Endodermal cell (in vitro differentiated cells): ENCODE data around the gene NPY. TPM values are rescaled to one million over a fixed set of nuclear protein-coding genes. Genes with fewer than 3 reads are reported as not detected.

Experiments
- DNase-seq: peaks from one replicate; pipeline ENCODE4 v3.0.0-alpha.2; 2017
- H3K27ac ChIP-seq: 2 replicates; pipeline ENCODE4 v1.5.1; 2013; ENCODE audit warnings: mild to moderate bottlenecking, low read depth, low read length, moderate library complexity
- H3K27me3 ChIP-seq: 2 replicates; pipeline ENCODE4 v1.6.1; 2013; ENCODE audit warnings: mild to moderate bottlenecking, low read length, moderate library complexity; ENCODE audit not compliant: insufficient read depth, control insufficient read depth, poor library complexity, severe bottlenecking
- H3K36me3 ChIP-seq: 2 replicates; pipeline ENCODE4 v1.7.0; 2013; ENCODE audit warnings: mild to moderate bottlenecking, low read length, moderate library complexity; ENCODE audit not compliant: control insufficient read depth, insufficient read depth
- H3K4me1 ChIP-seq: one replicate; pipeline ENCODE4 v1.7.0; 2013; ENCODE audit warnings: low read length; ENCODE audit not compliant: control insufficient read depth, insufficient read depth
- H3K4me3 ChIP-seq: 2 replicates; pipeline ENCODE4 v1.5.1; 2013; ENCODE audit warnings: mild to moderate bottlenecking, low read length, moderate library complexity
- H3K9ac ChIP-seq: 2 replicates; pipeline ENCODE4 v1.6.1; 2013; ENCODE audit warnings: mild to moderate bottlenecking, low read length, moderate library complexity; ENCODE audit not compliant: poor library complexity, severe bottlenecking; ENCODE audit errors: extremely low read depth
- H3K9me3 ChIP-seq: 2 replicates; pipeline ENCODE4 v1.6.1; 2013; ENCODE audit warnings: mild to moderate bottlenecking, low read length, moderate library complexity; ENCODE audit not compliant: control insufficient read depth
- H3K27ac Mint-ChIP-seq: 2 replicates; pipeline ENCODE4 v1.8.0; 2020; ENCODE audit warnings: mixed read lengths
- H3K27me3 Mint-ChIP-seq: 2 replicates; pipeline ENCODE4 v1.8.0; 2021; ENCODE audit warnings: mild to moderate bottlenecking, mixed read lengths; ENCODE audit not compliant: insufficient read depth
- H3K36me3 Mint-ChIP-seq: 2 replicates; pipeline ENCODE4 v1.8.0; 2020; ENCODE audit warnings: low read depth, mixed read lengths
- H3K4me1 Mint-ChIP-seq: 2 replicates; pipeline ENCODE4 v1.8.0; 2020; ENCODE audit warnings: mixed read lengths
- H3K4me3 Mint-ChIP-seq: 2 replicates; pipeline ENCODE4 v1.8.0; 2020; ENCODE audit warnings: mild to moderate bottlenecking, moderate library complexity, mixed read lengths
- H3K9me3 Mint-ChIP-seq: 2 replicates; pipeline ENCODE4 v1.8.0; 2020; ENCODE audit warnings: mild to moderate bottlenecking, mixed read lengths
- CTCF ChIP-seq: fragments of 200-600 bp; sonication (generic); conservative IDR thresholded peaks from 2 replicates; pipeline ENCODE4 v1.5.0; 2021; ENCODE audit warnings: antibody characterized with exemption, mild to moderate bottlenecking
- WGBS, 2 experiments: methylation state at CpG; one replicate each; pipeline versions ENCODE4 v1.1.5 to v1.1.7; 2013; ENCODE audit warnings: missing lambda C conversion rate in 2 of 2, mixed read lengths in 1 of 2; ENCODE audit not compliant: insufficient coverage in 1 of 2, insufficient read length in 1 of 2; 5-methylcytosine and 5-hydroxymethylcytosine counted together
- total RNA-seq, 2 donors: library from RNA; stranded (reverse); fragmentation: NEBNext Ultra II Directional in 1 of 2; extraction: Animal tissue kit (Norgen Biotek cat#: 25700) in 1 of 2; gene quantifications; 2 replicates in 1 of 2; 3 replicates in 1 of 2; pipeline ENCODE4 v1.2.1, GENCODE V29; 2021

NPY gene
- total RNA-seq, 2 donors from 2014 or later: not detected

- H3K27me3 Mint-ChIP-seq: no peaks in the 10 kb centered on the region
- H3K4me1 Mint-ChIP-seq: no peaks in the 10 kb centered on the region
- Histone ChIP-seq H3K4me3 (no peak overlapping the region), H3K27me3 (no peaks in the 10 kb centered on the region), H3K27ac (no peak overlapping the region), H3K9me3 (peaks cover 5% of the 10 kb centered on the region), H3K4me1 (no peaks in the 10 kb centered on the region), H3K36me3 (no peaks in the 10 kb centered on the region), H3K9ac (no peak overlapping the region)
- H3K27ac Mint-ChIP-seq: no peak overlapping the region
- H3K9me3 Mint-ChIP-seq: no peaks in the 10 kb centered on the region
- no peak for DNase-seq
- no peaks in the 10 kb centered on the region for H3K36me3 Mint-ChIP-seq
- no peak overlapping the region for H3K4me3 Mint-ChIP-seq
- TF ChIP-seq CTCF: no peak
Measured at GRCh38 chr7:24298696-24299095, 14.7 kb downstream of the NPY start.

DNA sequence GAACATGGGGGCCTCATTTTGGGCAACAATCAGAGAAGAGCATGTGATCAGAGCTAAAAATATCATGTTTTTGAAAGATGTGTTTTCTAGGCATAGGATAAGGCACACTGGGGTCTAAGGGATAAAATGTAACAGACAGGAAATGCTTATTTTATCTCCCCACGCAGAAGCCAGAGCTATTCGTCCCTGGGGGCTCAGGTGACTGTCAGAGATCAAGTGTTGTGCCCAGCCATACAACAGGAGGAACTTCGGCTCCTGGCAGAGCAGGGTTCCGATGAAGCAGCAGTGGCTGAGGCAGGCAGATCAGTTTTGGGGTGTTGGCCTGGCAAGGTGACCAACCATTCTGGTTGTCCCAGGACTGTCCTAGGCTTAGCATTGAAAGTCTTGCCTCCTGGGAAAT is 15.2 kb downstream of the NPY start:
- DNase-seq: no peak
- no peak overlapping the region for H3K4me3 Mint-ChIP-seq
- WGBS, 2 experiments: 93 to 100% methylated on average over 3 to 4 of the region's 4 CpGs
- Histone ChIP-seq H3K4me3 (no peak overlapping the region), H3K9me3 (peaks cover 5% of the 10 kb centered on the region), H3K27me3 (no peaks in the 10 kb centered on the region), H3K9ac (no peak overlapping the region), H3K4me1 (no peaks in the 10 kb centered on the region), H3K27ac (no peak overlapping the region), H3K36me3 (no peaks in the 10 kb centered on the region)
- no peak for TF ChIP-seq CTCF
- H3K4me1 Mint-ChIP-seq: no peaks in the 10 kb centered on the region
- H3K27me3 Mint-ChIP-seq: no peaks in the 10 kb centered on the region
- no peak overlapping the region for H3K27ac Mint-ChIP-seq
- no peaks in the 10 kb centered on the region for H3K9me3 Mint-ChIP-seq
- H3K36me3 Mint-ChIP-seq: no peaks in the 10 kb centered on the region

DNA sequence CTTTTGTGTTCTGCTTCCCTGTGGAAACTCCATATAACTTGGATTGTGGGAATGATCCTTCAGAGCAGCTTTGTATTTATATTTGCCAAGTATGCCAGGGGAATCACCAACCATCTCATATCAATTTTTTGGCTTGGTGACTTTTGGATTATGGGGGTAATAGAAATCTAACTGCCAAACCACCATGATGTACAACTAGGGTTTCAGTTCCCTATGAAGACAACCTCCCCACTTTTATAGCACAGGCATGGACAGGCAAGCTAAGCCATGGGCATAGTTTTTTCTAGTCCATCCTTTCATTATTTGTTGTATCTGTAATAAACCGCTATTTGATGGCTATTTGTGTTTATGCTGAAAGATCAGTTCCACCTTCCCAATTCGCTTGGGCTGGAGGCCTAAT is 17.7 kb downstream of the NPY start:
- H3K27me3 Mint-ChIP-seq: peaks cover 2% of the 10 kb centered on the region
- Histone ChIP-seq H3K27ac (no peak overlapping the region), H3K27me3 (no peaks in the 10 kb centered on the region), H3K9me3 (peaks cover 10% of the 10 kb centered on the region), H3K36me3 (no peaks in the 10 kb centered on the region), H3K4me3 (no peak overlapping the region), H3K4me1 (no peaks in the 10 kb centered on the region), H3K9ac (no peak overlapping the region)
- H3K36me3 Mint-ChIP-seq: no peaks in the 10 kb centered on the region
- TF ChIP-seq CTCF: no peak
- 83 to 84% methylated on average over 1 to 2 of the region's 2 CpGs for WGBS, 2 experiments
- peaks cover 2% of the 10 kb centered on the region for H3K4me1 Mint-ChIP-seq
- peaks cover 6% of the 10 kb centered on the region for H3K9me3 Mint-ChIP-seq
- H3K4me3 Mint-ChIP-seq: no peak overlapping the region
- no peak for DNase-seq
- H3K27ac Mint-ChIP-seq: no peak overlapping the region
